Measurements from ENCODE around the gene TSPO2. TPM values are rescaled to one million over a fixed set of nuclear protein-coding genes. Genes with fewer than 3 reads are reported as not detected.

TSPO2 gene
- total RNA-seq, 1 donor from 2014 or later = not detected

DNA sequence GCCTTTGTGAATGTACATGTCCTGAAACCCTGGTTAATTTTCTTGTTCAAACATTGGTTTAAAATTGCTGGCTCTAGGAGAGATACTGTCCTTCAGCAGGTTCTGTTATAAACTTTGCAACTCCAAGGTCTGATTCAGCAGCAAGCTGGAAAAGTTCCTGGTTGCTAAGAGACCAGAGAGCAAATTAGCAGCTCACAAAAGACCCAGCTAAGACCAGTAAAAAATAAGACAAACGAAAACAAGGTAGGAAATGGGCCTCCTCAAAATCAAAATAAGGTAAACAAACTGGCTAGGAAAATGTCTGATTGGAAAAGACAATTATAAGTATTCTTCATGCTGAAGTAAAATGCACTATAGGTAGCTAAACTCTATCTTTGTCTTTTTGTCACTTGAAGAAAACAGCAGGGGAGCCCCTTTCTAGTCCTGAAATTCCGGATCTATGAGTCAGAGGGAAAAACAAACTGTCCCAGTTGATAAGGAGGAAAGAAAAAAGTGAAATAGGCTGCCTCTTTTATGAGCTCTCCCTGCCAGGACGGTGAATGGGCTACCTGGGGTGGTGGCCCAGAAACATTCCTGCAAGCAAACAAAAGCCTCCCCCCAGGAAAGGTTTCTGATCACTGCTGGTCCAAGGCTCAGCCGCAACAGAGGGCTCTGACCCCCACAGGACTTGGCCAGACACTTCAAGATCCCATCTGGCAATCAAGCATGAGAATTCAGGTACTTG, 44.9 kb upstream of the TSPO2 start:
- Histone ChIP-seq H4K20me1 (ENCODE audit: low read depth) (no peaks in the 10 kb centered on the region), H3K27me3 (no peaks in the 10 kb centered on the region), H3K4me3 (peak overlapping the region; percentile 1), H3K4me1 (peaks cover 39% of the 10 kb centered on the region), H2AFZ (replicated peaks) (no peak overlapping the region), H3K27ac (peak overlapping the region; percentile 82), H3K79me2 (ENCODE audit: low read depth) (no peaks in the 10 kb centered on the region), H3K4me2 (peak overlapping the region; percentile 61), H3K9ac (no peak overlapping the region), H3K9me3 (ENCODE audit: low read depth) (no peaks in the 10 kb centered on the region), H3F3A (ENCODE audit: low read depth) (peaks cover 37% of the 10 kb centered on the region), H3K36me3 (no peaks in the 10 kb centered on the region)
- Mint-ChIP-seq H3K27ac (peak overlapping the region; percentile 100), H3K36me3 (peaks cover 8% of the 10 kb centered on the region), H3K4me1 (peaks cover 74% of the 10 kb centered on the region), H3K27me3 (ENCODE audit: insufficient read depth, low read depth) (peaks cover 7% of the 10 kb centered on the region), H3K4me3 (peak overlapping the region; percentile 78), H3K9me3 (no peaks in the 10 kb centered on the region)
- DNase-seq (ENCODE audit: low spot score) = peak; percentile 85
- TF ChIP-seq, protein P1, sequence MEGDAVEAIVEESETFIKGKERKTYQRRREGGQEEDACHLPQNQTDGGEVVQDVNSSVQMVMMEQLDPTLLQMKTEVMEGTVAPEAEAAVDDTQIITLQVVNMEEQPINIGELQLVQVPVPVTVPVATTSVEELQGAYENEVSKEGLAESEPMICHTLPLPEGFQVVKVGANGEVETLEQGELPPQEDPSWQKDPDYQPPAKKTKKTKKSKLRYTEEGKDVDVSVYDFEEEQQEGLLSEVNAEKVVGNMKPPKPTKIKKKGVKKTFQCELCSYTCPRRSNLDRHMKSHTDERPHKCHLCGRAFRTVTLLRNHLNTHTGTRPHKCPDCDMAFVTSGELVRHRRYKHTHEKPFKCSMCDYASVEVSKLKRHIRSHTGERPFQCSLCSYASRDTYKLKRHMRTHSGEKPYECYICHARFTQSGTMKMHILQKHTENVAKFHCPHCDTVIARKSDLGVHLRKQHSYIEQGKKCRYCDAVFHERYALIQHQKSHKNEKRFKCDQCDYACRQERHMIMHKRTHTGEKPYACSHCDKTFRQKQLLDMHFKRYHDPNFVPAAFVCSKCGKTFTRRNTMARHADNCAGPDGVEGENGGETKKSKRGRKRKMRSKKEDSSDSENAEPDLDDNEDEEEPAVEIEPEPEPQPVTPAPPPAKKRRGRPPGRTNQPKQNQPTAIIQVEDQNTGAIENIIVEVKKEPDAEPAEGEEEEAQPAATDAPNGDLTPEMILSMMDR (IDR thresholded peaks at IDR 0.05) = no peak
- TF ChIP-seq EZH2phosphoT487 (IDR thresholded peaks at IDR 0.05) (no peak), EZH2 (IDR thresholded peaks at IDR 0.05) (no peak)

DNA sequence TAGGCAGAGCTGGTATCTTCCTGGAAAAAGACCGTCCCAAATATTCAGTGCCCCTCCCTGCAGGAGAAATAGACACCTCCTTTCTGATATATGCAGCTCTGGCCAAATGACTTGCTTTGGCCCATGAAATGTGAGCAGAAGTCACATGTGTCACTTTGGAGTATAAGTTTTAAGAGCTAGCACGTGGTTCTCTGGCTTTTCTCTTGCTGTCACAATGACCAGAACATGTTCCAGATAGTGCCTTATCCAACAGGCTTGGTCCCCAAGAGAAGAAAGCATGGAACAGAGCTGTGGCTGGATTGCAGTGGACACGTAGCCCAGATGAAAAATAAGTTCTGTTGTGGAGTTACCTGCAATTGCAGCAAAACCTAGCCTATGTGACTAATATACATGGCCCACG, 43.6 kb upstream of the TSPO2 start:
- peak overlapping the region; percentile 100 for H3K27ac Mint-ChIP-seq
- peaks cover 9% of the 10 kb centered on the region for H3K27me3 Mint-ChIP-seq (ENCODE audit: insufficient read depth, low read depth)
- H3K9ac ChIP-seq = no peak overlapping the region
- H3K79me2 ChIP-seq (ENCODE audit: low read depth) = no peaks in the 10 kb centered on the region
- no peak overlapping the region for H3K4me3 Mint-ChIP-seq
- H3K36me3 ChIP-seq = no peaks in the 10 kb centered on the region
- TF ChIP-seq EZH2phosphoT487 (IDR thresholded peaks at IDR 0.05) (no peak), EZH2 (IDR thresholded peaks at IDR 0.05) (no peak)
- TF ChIP-seq, protein P1 (IDR thresholded peaks at IDR 0.05) = no peak
- no peak for DNase-seq (ENCODE audit: low spot score)
- H3K4me1 Mint-ChIP-seq = peaks cover 63% of the 10 kb centered on the region
- peaks cover 37% of the 10 kb centered on the region for H3F3A ChIP-seq (ENCODE audit: low read depth)
- no peak overlapping the region for H3K4me2 ChIP-seq
- H3K36me3 Mint-ChIP-seq = peaks cover 7% of the 10 kb centered on the region
- no peaks in the 10 kb centered on the region for H3K27me3 ChIP-seq
- H3K9me3 ChIP-seq (ENCODE audit: low read depth) = no peaks in the 10 kb centered on the region
- no peak overlapping the region for H3K4me3 ChIP-seq
- peaks cover 5% of the 10 kb centered on the region for H3K9me3 Mint-ChIP-seq
- no peaks in the 10 kb centered on the region for H4K20me1 ChIP-seq (ENCODE audit: low read depth)
- no peak overlapping the region for H3K27ac ChIP-seq
- H3K4me1 ChIP-seq = peaks cover 32% of the 10 kb centered on the region
- H2AFZ ChIP-seq (replicated peaks) = no peak overlapping the region

DNA sequence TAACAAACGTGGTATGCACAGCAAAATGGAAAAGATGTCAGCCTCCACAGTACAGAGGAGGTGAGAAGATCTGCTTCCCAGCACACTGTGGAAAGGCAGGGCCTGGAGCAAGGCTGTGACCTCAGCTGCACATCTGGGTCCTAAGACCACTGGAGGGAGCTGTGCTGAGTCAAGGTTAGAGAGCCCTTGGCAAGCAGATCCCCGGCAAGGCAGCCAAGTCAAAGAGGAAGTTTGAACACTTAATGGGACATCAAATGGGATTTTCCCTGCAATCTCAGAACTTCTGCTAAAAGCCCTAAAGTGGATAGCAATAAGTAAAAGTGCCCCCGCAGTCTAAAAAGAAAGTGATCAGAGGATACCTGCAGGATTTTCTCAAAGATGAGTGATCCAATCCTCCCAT, 42.7 kb upstream of the TSPO2 start:
- TF ChIP-seq, protein P1 (IDR thresholded peaks at IDR 0.05) = peak; percentile 43
- TF ChIP-seq EZH2phosphoT487 (IDR thresholded peaks at IDR 0.05) = no peak
- Histone ChIP-seq H3K9me3 (ENCODE audit: low read depth) (no peaks in the 10 kb centered on the region), H3F3A (ENCODE audit: low read depth) (peaks cover 37% of the 10 kb centered on the region), H2AFZ (replicated peaks) (no peak overlapping the region), H3K9ac (no peak overlapping the region), H3K36me3 (no peaks in the 10 kb centered on the region), H3K4me3 (no peak overlapping the region), H3K27me3 (no peaks in the 10 kb centered on the region), H3K27ac (no peak overlapping the region), H3K4me2 (no peak overlapping the region), H3K4me1 (peaks cover 32% of the 10 kb centered on the region), H4K20me1 (ENCODE audit: low read depth) (no peaks in the 10 kb centered on the region), H3K79me2 (ENCODE audit: low read depth) (no peaks in the 10 kb centered on the region)
- Mint-ChIP-seq H3K27me3 (ENCODE audit: insufficient read depth, low read depth) (peaks cover 5% of the 10 kb centered on the region), H3K4me1 (peaks cover 57% of the 10 kb centered on the region), H3K36me3 (peaks cover 4% of the 10 kb centered on the region), H3K27ac (peak overlapping the region; percentile 95), H3K4me3 (peak overlapping the region; percentile 51), H3K9me3 (peaks cover 7% of the 10 kb centered on the region)
- peak; percentile 53 for DNase-seq (ENCODE audit: low spot score)

All from neural progenitor cell (in vitro differentiated cells).